Activated CD4-positive, alpha-beta T cell treated with anti-CD3 and anti-CD28 coated beads, Interleukin-2, Interleukin-4, amounts not matched to agents 100 ng/mL and 50 ng/mL, durations not matched to agents 16 hours and 8 hours (primary cell): ENCODE results near the gene GBA2.

Experiments used
- DNase-seq: peaks from one replicate; pipeline ENCODE4 v3.0.0-alpha.2; 2020; ENCODE audit warnings: low spot score

GBA2 gene

DNA sequence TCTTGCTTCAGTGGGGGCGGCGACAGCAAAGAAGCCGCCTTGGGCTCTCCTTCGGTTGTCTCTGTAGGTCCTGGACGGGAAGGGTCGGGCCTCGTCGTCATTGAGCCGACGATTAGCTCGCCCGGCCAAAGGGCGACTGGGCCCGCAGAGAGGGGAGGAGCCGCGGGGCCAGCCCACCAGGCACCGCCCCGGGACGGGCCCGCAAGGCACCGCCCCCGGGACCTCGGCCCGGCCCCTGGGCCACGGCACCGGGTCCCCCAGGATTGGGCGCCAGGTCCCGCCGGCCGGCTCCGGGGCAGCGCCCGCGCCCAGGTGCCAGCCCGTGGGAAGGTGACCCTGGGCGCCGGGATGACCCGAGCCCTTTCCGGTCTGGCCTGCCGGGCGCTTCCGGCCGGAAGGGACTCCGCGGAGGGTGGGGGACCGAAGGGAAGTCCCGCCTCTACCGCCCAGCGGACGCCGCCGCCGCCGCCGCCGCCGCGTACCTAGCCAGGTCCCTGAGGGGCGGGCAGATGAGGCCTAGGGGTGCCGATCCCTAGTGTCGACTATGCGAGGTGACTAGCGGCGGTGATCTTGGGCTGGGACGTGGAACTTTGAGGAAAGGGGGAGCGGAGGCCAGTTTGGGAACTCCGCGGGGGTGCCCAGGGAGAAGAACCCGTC, at the start of gene GBA2, which contains the start of gene RGP1:
GBA2 (minus strand) TSS at position 371 of the 657 bp plus-strand sequence. CDS start 524 bp downstream, outside the sequence.
RGP1 (plus strand) TSS at position 430 of the 657 bp plus-strand sequence. CDS start 469 bp downstream, outside the sequence.
- peak; percentile 69 for DNase-seq

DNA sequence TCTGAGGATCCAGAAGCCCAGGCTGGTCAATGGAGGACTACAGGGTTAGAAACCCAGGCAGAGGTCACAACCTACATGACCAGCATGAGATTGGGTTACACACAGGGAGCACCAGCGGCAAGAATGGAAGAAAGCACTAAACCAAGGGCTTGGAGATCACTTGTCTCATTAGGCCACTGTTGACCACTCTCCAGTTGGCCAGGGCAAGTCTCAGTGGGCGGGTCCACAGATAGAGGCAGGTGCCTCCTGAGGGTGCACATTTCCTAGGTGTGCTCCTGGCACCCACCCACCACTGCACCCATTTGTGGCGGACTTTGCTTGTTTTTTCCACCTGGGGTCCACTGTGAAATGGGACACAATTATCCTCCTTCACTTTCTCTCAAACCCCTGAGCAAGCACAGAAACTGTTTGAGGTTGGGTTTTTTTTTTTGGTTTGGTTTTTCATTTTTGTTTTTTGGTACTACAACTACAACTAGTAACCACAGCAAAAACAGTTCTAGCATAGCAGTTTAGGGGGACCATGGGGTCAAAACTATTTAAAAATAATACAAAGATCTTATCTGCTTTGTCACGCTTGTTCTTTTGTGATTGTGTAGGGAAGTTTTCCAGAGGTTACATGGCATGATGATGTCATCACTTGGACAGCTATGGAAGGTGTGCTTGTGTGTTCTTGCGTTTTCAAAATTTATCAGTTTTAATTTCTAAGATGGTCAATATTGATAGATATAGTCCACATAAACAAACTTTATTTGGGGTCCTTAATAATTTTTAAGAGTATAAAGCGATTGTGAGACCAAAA, 48.5 kb upstream of the GBA2 start:
- DNase-seq, result no peak

DNA sequence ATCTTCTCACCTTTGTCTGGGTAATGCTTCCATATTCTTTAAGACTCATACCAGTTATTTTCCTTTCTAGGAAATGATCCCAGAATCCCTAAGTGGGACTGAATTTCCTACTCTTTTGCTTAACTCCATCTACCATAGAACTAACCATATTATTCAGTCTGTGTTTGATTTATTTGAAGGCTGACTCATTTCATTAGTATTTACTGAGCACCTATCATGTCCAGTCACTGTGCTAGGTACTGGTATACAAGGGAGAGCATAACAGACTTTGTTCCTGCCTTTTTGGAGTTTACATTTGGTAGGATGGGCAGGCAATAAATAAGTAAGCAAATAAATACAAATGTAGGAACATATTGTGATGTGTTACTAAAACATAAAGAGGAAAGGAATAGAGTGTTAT, 46.7 kb upstream of the GBA2 start:
- DNase-seq, result no peak

DNA sequence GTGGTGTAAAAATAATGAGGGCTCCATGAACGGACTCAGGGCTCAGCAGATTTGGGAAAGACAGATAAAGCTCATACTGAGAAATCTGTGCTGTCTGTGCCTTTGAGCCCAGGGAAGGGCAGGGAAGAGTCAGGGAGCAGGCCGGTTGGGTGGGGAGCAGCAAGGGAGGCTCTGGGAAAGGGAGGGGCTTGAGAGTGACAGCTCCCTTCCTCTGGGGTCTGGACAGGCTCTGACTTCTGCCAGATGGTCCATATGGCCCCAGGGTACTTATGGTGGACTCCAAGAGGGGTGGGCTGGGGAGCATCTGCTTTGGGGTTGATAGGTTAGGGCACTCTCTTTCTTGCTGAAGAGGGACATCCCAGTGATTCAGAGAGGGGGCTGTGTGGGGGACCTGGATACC, 44.4 kb upstream of the GBA2 start:
- no peak for DNase-seq

DNA sequence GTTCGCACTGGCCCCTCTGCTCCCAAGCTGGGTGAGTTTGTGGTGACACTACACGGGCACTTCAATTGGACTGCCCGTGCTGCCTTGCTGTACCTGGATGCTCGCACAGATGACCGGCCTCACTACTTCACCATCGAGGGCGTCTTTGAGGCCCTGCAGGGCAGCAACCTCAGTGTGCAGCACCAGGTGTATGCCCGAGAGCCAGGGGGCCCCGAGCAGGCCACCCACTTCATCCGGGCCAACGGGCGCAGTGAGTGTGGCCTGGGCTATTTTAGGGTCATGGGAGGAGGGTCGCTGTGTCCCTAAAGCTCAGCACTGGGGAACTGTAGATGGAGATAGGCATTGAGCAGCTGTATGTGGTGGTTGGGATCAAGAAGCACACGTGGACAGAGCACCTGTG, 43.8 kb upstream of the GBA2 start:
- no peak for DNase-seq

DNA sequence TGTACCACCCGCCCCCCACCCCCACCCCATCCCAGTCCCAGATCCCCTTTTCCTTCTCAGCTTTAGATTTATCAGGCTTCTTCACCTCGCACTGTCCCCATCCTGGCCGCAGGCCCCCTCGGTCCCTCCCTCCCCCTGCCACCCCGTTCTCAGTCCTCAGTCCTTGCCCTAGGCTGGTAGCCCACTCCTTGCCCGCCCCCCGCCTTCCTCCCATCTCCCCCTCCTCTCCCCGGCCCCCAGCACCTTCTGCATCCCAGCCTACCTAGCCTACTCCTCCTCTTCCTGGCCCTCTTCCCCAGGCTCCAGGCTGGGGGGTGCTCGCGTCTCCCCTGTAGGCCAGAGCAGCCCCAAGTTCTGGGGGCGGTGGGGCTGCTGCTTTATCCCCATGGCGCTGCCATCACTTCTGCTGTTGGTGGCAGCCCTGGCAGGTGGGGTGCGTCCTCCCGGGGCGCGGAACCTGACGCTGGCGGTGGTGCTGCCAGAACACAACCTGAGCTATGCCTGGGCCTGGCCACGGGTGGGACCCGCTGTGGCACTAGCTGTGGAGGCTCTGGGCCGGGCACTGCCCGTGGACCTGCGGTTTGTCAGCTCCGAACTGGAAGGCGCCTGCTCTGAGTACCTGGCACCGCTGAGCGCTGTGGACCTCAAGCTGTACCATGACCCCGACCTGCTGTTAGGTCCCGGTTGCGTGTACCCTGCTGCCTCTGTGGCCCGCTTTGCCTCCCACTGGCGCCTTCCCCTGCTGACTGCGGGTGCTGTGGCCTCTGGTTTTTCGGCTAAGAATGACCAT, 43.2 kb upstream of the GBA2 start:
- no peak for DNase-seq

DNA sequence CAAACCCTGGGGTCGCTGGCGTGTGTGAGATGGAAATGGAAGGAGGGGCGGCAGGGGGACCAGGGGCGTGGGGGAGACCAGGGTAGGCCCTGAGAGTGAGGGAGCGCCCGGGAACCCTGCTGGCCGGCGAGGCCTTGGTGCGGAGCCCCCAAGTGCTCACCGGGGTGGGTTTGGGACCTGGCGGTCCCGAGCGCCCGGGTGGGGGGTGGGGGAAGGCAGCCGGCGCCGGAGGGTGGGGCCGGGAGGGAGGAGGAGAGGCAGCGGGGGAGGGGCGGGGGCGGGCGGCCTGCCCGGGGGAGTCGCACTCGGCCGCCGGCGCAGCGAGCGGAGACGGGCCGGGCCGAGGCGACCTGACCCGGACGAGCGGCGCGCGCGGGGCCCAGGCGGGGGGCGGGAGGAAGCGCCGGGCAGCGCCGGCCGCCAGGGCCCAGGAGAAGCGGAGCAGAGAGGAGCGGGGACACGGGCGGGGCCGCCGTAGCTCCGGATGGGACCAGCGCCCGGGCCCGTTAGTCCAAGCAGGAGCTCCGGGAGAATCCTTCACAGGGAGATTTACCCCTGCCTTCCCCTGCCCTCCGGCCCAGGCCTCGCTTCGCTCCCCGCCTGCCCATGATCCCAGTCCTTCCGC, 42.4 kb upstream of the GBA2 start, which contains the start of gene NPR2:
NPR2 (plus strand) TSS at position 295 of the 625 bp plus-strand sequence. CDS start 818 bp downstream, outside the sequence.
- no peak for DNase-seq

DNA sequence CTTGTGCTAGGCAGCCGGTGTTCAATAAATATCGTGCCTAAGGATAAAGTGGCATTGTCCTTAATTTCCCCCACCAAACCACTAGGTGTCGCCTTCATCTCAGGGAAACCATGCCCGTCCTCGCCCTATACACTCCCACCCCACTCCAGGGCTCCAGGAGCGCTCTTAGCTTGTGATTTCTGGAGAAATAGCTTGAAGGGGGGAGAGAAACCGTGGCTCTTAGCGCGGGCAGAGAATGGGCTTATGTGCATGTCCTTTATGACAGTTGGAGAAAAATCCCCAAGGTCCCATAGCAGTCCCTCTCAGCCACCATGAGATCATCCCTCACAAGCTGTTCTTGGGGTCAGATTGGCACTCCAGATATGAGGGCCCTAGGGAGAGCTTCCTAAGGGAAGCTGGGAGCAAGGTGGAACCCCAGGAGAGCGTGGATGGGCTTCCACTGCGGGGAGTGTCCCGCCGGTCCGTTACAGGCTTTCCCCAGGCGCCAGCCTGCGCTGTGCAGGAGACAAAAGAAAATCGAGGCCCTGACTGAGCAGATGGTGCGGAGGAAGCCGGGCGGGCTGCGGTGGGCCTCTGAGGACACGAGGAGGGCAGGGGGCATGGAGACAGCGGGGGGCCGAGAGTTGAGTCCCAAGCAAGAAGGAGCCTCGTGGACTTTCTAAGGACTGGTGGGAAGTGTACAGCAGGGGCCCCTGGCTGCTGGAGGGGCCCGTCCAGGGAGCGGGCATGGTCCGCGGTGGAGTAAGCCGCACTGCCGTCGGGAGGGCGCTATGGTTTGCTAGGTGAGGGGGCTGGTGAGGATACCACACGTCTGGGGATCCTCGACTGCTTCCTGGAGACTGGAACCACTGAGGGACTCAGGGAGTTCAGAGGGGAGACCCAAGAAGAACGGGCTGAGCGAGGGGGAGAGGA, 41.6 kb upstream of the GBA2 start:
- DNase-seq, result peak; percentile 56

DNA sequence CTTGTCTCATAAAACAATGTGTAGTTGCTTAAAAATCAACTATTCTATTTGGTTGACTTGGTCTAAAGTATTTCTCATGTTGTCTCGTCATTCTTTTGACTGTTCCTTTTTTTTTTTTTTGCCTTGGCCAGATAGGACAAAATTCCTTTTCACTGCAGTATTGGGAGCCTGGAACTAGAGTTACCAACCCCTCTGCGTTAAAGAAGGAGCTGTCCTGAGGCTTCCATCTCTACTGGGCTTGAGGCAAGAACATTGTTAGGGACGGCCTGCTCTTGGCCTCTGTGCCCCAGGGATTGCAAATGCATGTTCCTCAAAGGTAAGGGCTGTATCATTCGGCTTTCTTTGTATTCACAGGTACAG, 41.0 kb upstream of the GBA2 start:
- no peak for DNase-seq

DNA sequence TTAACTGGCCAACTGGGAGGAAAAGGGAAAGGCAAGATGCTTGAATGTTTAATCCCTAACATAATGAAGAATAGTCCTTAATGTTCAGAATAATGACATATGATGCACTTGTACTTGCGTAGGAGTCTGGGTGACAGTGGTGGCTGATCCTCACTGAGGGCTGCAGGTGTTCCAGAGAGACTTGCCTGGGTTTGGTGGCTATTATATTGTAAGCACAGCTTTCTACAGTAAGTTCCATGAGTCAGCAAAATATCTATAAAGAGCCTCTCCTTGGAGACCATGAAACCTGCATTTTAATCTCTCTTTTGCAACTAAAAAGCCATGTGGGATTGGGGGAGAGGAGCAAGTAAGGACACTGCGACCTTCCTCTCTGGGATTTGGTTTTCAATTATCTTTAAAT, 40.5 kb upstream of the GBA2 start:
- no peak for DNase-seq

DNA sequence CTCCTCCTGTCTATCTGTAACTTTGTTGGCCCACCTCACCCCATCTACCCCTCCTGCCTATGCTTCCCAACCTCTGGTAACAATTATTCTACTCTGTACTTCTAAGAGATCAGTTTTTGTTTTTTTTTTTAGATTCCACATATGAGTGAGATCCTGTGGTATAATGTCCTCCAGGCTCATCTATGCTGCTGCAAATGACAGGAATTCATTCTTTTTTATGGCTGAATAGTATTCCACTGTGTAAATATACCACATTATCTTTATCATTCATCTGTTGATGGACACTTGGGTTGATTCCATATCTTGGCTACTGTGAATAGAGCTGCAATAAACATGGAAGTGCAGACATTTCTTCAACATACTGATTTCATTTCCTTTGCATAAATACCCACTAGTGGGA, 34.4 kb upstream of the GBA2 start:
- no peak for DNase-seq

DNA sequence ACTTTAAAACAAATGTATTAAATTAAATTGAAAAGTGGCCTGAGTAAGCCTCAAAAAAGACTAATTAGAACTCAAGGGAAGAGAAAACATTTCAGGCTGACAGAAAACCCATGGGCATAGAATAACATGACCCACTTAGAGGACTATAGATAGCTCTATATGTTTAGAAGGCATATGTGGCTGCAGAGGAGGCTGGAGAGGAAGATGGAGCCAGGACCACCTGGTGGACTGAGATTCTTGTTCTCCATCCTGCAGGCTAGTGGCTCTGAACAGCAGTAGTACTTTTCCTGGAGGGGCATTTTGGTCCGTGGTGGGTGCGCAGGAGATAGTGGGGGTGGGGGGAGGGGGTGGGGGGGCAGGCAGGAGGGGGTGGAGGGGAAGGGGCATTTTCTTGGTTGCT, 32.0 kb upstream of the GBA2 start:
- DNase-seq, result no peak

DNA sequence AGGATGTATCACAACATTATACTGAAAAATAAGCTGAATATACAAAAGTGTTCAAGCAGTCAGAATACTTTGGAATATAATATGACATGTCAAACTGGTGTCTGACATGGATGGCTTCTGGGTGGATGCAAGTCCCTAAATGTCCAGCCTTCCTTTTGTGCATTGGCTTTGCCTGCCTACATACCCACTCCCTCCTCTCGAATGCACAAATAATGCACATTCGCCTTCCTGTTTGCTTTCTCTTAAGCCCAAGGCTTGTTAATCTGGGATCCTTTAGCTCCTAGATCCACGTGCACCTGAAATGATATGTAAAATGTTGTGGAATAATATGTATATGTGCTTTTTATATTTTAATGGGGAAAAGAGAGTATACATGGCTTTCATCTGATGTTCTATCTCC, 29.5 kb upstream of the GBA2 start:
- no peak for DNase-seq

DNA sequence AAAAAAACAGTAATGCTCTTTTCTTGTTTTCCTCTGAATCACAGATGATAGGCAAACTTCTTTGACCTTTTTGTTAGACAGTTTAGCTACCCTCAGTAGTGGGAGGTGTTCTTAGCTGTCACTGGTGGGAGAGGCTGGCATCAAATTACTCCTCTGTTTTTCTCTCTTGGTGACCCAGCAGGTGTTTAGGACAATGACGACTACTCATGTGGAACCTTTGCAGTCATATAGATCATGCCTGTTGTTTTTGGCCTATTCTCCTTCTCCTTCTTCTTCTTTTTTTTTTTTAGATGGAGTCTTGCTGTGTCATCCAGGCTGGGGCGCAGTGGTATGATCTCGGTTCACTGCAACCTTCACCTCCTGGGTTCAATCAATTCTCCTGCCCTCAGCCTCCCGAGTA, 27.0 kb upstream of the GBA2 start:
- DNase-seq, result no peak

DNA sequence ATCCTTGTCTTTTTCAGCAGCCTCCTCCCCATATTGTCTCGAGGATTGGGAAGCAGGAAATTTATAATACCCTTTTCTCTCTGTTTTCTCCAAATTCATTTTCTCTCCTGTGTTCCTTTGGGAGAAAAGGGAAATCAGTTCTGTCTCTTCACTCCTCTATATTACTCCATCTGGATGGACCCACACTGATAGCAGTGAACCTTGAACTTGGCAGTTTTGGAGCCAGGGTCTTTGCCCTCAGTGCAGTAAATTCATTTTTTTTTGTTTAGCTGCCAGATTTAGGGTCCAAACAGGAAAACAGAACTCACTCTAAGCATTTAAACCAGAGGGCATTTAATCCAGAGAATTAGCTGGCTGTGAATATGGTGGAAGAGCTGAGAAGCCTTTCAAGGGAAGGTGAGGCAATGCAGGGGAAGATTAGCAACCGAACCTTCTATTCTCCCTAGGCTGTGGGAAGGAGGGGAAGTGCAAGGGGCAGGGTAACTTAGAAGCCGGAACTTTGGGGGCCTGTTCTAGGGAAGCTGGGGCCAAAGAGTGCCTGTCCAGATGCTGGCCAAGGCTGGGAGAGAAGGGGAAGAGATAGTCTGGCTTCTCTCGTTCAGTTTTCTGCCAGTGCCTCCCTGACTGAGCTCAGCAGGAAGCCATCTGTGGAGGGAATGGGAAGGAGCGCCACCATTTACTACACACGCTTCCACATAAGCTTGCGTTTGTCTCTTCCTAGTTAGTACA, 26.0 kb upstream of the GBA2 start:
- no peak for DNase-seq

DNA sequence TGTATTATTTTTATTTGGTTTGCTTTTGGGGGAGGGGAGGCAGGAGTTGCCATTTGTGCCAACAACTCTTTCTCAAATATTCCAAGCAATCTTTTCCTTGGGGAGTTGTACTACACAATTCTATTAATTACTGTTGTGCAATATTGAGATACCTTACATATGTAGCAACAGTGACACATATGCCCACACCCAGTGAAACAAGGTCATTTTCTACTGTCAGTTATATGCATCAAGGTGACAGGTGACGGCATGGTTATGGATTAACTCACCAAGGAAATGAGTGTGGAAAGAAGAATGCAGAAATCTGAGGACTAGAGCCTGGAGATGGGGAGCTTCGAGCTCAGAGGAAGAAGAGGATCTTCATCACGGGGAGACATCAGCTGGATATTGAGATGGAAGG, 22.9 kb upstream of the GBA2 start:
- no peak for DNase-seq

DNA sequence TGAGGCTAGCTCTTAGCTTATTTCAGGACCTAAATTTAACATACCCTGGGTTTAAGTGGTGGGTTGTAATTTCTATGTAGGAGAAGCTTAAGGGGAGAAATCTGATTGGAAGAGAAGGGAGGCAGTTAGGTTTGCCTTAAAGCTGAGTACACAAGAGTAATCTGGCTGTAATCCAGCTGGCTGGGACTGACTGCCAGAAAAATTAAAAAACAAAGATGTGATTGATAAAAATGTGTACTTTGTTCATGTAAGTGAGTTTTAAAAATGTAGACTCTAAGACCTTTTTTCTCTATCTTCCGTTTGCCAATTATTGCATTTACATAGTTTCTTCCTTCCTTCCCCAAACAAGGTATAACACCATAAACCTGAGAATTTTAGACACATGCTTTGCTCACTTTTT, 22.5 kb upstream of the GBA2 start:
- DNase-seq, result no peak

DNA sequence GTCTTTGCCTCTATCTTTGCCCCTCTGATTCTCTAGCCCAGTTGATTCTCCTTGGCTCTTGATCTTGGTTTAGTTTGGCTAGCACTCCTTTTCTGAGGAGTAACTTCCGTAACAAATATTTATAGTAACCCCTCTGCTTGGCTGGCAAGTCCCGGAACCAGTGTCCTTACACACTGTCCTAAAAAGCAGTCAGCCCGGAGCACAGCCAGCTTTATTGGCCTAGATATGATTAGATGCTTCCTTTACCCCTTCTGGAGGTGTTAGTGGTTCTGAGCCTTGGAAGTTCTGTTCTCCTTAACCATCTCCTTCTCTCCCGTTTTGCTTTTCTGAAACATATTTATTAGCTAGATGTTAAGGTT, 22.0 kb upstream of the GBA2 start:
- DNase-seq, result no peak

DNA sequence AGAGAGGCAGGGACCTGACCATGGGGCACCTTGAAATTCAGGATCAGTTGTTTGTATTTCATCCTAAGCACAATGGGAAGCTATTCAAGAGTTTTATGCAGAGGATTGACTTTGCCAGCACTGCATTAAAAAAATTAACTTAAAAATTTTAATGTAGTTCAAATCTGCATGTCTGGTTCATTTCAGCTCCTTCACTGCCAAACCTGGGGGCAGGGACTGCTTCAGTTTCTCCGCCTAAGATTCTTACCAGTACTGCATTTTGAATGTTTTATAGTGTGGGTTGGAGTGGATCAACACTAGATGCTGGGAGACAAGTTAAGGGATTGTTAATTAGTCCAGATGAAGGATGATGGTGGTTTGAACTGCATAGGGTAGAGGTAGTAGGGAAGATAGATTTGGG, 20.7 kb upstream of the GBA2 start:
- no peak for DNase-seq

DNA sequence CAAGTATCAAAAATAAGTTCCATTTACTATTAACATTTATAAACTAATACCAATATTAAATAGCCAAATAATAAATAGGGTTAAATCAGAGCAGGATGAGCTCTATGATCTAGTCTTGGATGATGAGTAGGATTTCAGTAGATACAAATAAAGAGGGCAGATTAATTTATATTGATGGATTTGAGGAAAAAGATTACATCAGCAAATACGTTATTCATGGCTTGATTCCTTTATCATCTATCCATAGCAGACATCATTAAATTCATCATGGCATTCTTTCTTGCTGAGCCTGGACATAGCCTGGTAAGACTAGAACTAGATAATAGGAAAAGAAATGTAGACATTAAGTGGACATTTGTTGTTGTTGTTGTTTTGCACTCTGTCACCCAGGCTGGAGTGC, 18.4 kb upstream of the GBA2 start:
- no peak for DNase-seq

DNA sequence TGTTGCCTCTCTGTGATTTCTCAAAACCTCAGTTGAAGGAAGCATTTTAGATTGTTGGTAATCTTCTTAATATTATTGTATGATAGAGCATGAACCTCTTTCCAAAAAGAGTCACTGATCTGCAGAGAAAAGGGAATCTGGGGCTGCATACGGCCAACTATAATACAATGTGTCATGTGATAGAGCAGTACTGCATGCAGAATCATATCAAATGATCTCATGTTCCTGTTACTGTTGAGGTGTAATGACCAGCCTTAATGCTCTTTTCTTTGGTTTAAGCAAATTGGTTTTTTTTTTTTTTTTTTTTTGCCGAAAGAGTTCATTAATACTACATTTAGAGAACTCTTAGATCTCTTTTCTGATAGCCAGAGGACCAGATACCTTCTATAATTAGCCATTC, 18.0 kb upstream of the GBA2 start:
- no peak for DNase-seq
